PC-3 (cell line): ENCODE results near the gene STARD6.

Experiments
- EZH2phosphoT487 ChIP-seq: fragments of 300-600 bp; sonication (generic); IDR thresholded peaks from 2 replicates; pipeline ENCODE4 v1.6.1; 2018; ENCODE audit warnings: mild to moderate bottlenecking, antibody characterized with exemption, low read length, borderline replicate concordance
- TF ChIP-seq, protein P1 (sequence below): fragments of 300-600 bp; sonication (generic); conservative IDR thresholded peaks from 2 replicates; pipeline ENCODE4 v1.5.1; 2017; ENCODE audit warnings: antibody characterized with exemption, low read depth, mild to moderate bottlenecking, low read length

DNA sequence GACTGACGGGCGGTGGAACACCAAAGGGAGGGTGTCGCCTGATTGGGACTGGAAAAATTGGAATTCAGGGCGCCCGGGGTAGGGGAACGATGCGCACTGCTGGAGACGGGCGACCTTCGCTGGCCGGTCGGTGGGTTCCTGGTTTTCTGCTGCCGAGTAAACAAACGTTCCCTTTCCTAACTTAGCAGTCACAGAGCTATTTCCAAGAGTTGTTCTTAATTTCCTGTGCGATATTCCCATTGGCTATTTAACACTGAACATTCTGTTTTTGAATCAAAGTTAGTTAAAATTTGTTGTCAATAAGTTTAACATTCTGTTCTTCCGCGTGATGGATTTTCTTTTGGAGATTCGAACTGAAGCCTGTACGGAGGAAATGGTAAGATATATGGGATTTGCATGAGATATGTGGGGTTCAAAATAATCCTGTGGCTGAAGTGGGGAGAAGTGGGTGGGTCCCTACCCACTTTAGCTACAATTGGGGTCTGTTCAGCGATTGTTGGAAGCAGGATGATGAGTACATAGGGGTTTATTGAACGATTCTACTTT, 910 bp upstream of the STARD6 start:
- TF ChIP-seq EZH2phosphoT487 = no peak
- TF ChIP-seq, protein P1, sequence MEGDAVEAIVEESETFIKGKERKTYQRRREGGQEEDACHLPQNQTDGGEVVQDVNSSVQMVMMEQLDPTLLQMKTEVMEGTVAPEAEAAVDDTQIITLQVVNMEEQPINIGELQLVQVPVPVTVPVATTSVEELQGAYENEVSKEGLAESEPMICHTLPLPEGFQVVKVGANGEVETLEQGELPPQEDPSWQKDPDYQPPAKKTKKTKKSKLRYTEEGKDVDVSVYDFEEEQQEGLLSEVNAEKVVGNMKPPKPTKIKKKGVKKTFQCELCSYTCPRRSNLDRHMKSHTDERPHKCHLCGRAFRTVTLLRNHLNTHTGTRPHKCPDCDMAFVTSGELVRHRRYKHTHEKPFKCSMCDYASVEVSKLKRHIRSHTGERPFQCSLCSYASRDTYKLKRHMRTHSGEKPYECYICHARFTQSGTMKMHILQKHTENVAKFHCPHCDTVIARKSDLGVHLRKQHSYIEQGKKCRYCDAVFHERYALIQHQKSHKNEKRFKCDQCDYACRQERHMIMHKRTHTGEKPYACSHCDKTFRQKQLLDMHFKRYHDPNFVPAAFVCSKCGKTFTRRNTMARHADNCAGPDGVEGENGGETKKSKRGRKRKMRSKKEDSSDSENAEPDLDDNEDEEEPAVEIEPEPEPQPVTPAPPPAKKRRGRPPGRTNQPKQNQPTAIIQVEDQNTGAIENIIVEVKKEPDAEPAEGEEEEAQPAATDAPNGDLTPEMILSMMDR = no peak
